Neuronal stem cell (in vitro differentiated cells): ENCODE measurements around the gene POC1B.

Source experiments
- DNase-seq: peaks from one replicate; pipeline ENCODE4 v3.0.0-alpha.2; 2013; ENCODE audit warnings: low spot score
- H2AFZ ChIP-seq: one replicate; pipeline ENCODE4 v1.6.1; 2013; ENCODE audit warnings: mild to moderate bottlenecking, low read length, inconsistent platforms
- H2AK5ac ChIP-seq: 2 replicates; pipeline ENCODE4 v1.6.1; 2013; ENCODE audit warnings: low read depth, mild to moderate bottlenecking, inconsistent platforms, low read length, moderate library complexity, mixed read lengths
- H2BK120ac ChIP-seq: 2 replicates; pipeline ENCODE4 v1.6.1; 2013; ENCODE audit warnings: low read depth, mild to moderate bottlenecking, inconsistent platforms, low read length, moderate library complexity, mixed read lengths
- H2BK12ac ChIP-seq: one replicate; pipeline ENCODE4 v1.6.1; 2013; ENCODE audit warnings: low read length, inconsistent platforms
- H2BK15ac ChIP-seq: 2 replicates; pipeline ENCODE4 v1.6.1; 2013; ENCODE audit warnings: mild to moderate bottlenecking, low read length, inconsistent platforms, mixed read lengths
- H2BK5ac ChIP-seq: one replicate; pipeline ENCODE4 v1.6.1; 2013; ENCODE audit warnings: inconsistent platforms, mild to moderate bottlenecking, low read length, moderate library complexity
- H3K14ac ChIP-seq: one replicate; pipeline ENCODE4 v1.6.1; 2013; ENCODE audit warnings: low read length, inconsistent platforms
- H3K18ac ChIP-seq: 2 replicates; pipeline ENCODE4 v1.6.1; 2013; ENCODE audit warnings: low read length, inconsistent platforms
- H3K23ac ChIP-seq: 2 replicates; pipeline ENCODE4 v1.6.1; 2013; ENCODE audit warnings: low read depth, mild to moderate bottlenecking, mixed read lengths, low read length, inconsistent platforms; ENCODE audit not compliant: poor library complexity
- H3K27ac ChIP-seq: replicated peaks from 3 replicates; pipeline ENCODE4 v1.5.1; 2013; ENCODE audit warnings: low read length, inconsistent platforms
- H3K27me3 ChIP-seq, 3 experiments: 2 replicates each; pipeline ENCODE4 v1.6.1; 2013; ENCODE audit warnings: low read length in 3 of 3, mild to moderate bottlenecking in 2 of 3, inconsistent platforms in 1 of 3, low read depth in 1 of 3, mixed read lengths in 1 of 3, moderate library complexity in 1 of 3; ENCODE audit not compliant: control insufficient read depth in 3 of 3, insufficient read depth in 3 of 3
- H3K36me3 ChIP-seq, 2 donors: replicated peaks in 1 of 2; 2 replicates each; pipeline ENCODE4 v1.6.1; 2013; ENCODE audit warnings: low read length in 2 of 2; ENCODE audit not compliant: control insufficient read depth in 2 of 2, insufficient read depth in 2 of 2
- H3K4ac ChIP-seq: 2 replicates; pipeline ENCODE4 v1.6.1; 2013; ENCODE audit warnings: inconsistent platforms, mild to moderate bottlenecking, low read length, moderate library complexity
- H3K4me1 ChIP-seq, 2 donors: 1 replicate in 1 of 2; 2 replicates in 1 of 2; pipeline ENCODE4 v1.6.1; 2013; ENCODE audit warnings: low read length in 2 of 2, low read depth in 1 of 2; ENCODE audit not compliant: control insufficient read depth in 2 of 2, insufficient read depth in 1 of 2
- H3K4me2 ChIP-seq: one replicate; pipeline ENCODE4 v1.6.1; 2013; ENCODE audit warnings: mild to moderate bottlenecking, low read length, inconsistent platforms; ENCODE audit not compliant: insufficient read depth, poor library complexity, severe bottlenecking
- H3K4me3 ChIP-seq, 2 donors: 2 replicates each; pipeline ENCODE4 v1.5.1; 2013; ENCODE audit warnings: low read length in 2 of 2, mild to moderate bottlenecking in 2 of 2, inconsistent platforms in 1 of 2, moderate library complexity in 1 of 2
- H3K79me1 ChIP-seq: one replicate; pipeline ENCODE4 v1.6.1; 2013; ENCODE audit warnings: low read depth, mild to moderate bottlenecking, inconsistent platforms, low read length, moderate library complexity
- H3K9ac ChIP-seq: one replicate; pipeline ENCODE4 v1.6.1; 2013; ENCODE audit warnings: mild to moderate bottlenecking, low read depth, low read length, inconsistent platforms; ENCODE audit not compliant: poor library complexity
- H3K9me3 ChIP-seq, 2 donors: replicated peaks in 1 of 2; 2 replicates each; pipeline versions ENCODE3 to v1.6.1; 2013; ENCODE audit warnings: low read length in 2 of 2, mild to moderate bottlenecking in 2 of 2, inconsistent platforms in 1 of 2, low read depth in 1 of 2, mixed read lengths in 1 of 2, moderate library complexity in 1 of 2; ENCODE audit not compliant: control insufficient read depth in 2 of 2, insufficient read depth in 1 of 2
- H4K8ac ChIP-seq: one replicate; pipeline ENCODE4 v1.6.1; 2013; ENCODE audit warnings: low read depth, mild to moderate bottlenecking, inconsistent platforms, low read length, moderate library complexity
- H4K91ac ChIP-seq: one replicate; pipeline ENCODE4 v1.6.1; 2013; ENCODE audit warnings: low read length, low read depth, mild to moderate bottlenecking, inconsistent platforms; ENCODE audit not compliant: poor library complexity
- WGBS, 2 donors: extraction: QIAGEN DNeasy Blood & Tissue Kit; methylation state at CpG; one replicate each; pipeline ENCODE4 v1.1.7; 2013; ENCODE audit warnings: missing lambda C conversion rate in 2 of 2, mixed read lengths in 1 of 2; ENCODE audit not compliant: insufficient read length in 2 of 2, insufficient replicate concordance in 1 of 2; ENCODE audit errors: extremely low coverage in 2 of 2; 5-methylcytosine and 5-hydroxymethylcytosine counted together

POC1B gene

DNA sequence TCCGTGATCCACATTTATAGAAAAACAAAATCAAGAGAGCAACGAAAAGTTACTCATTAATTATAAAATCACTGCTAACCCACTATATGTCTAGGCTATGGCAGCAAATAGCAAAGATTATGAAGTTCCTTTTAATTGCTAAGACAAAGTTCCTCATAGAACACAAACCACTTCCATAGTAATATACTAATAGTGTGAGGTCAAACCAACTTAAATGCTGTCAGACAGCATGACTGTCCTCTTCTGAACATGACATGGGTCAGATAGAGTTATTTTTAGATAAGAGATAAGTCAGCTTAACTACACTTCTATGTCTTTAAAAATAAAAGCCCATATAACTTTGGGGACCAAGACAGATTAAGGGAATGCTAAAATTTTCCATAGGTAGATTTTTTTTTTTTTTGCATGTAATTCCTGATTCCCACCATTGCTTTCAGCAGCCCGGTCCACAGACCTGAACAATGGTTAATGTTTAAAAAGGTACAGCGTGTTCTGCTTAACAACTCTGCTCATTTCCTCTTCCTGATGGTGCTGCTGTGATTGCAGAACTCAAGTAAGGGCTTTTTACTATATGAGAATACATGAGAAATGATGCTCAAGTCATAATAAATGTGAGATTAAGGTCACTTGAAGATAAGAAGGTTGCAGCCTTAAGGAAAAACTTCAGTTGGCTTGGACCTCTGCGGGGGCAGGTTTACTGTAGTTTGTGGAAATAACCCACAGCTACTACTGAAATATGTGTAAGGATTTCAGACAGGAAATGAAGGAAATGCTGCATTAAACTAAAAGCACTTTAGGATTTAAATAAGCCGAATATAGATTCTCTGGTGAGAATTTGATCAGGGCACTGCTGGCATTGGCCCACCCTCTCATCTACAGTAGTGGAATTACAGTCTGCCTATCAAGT, 135.8 kb downstream of the POC1B start:
- Histone ChIP-seq H3K9me3 (no peaks in the 10 kb centered on the region), H3K4me1 (peaks cover 1 to 15% of the 10 kb centered on the region in 2 donors), H3K14ac (no peak overlapping the region), H2BK12ac (no peak overlapping the region), H3K23ac (no peak overlapping the region), H3K27me3 (no peaks in the 10 kb centered on the region), H3K4ac (no peak overlapping the region), H3K27ac (no peak overlapping the region), H2BK15ac (no peak overlapping the region), H3K4me3 (no peak overlapping the region), H3K36me3 (no peaks in the 10 kb centered on the region), H3K4me2 (no peak overlapping the region), H2BK5ac (no peak overlapping the region), H3K18ac (no peak overlapping the region), H3K79me1 (no peaks in the 10 kb centered on the region), H2AFZ (no peak overlapping the region), H4K91ac (no peak overlapping the region), H4K8ac (no peak overlapping the region), H2BK120ac (no peak overlapping the region), H2AK5ac (no peak overlapping the region), H3K9ac (no peak overlapping the region)
- DNase-seq = no peak
- no CpG with 5 or more reads among the region's 6 CpGs for WGBS, 2 donors

GRCh38 chr12:89386138-89386537, 139.7 kb downstream of the POC1B start:
- Histone ChIP-seq H2BK15ac (no peak overlapping the region), H2BK12ac (no peak overlapping the region), H3K36me3 (no peaks in the 10 kb centered on the region), H3K4me3 (no peak overlapping the region), H4K91ac (no peak overlapping the region), H3K14ac (no peak overlapping the region), H3K4ac (no peak overlapping the region), H2BK120ac (no peak overlapping the region), H2AK5ac (no peak overlapping the region), H3K4me1 (peaks cover 17 to 19% of the 10 kb centered on the region in 2 donors), H2BK5ac (no peak overlapping the region), H4K8ac (no peak overlapping the region), H3K18ac (peak overlapping the region; percentile 35), H3K79me1 (no peaks in the 10 kb centered on the region), H2AFZ (peak overlapping the region; percentile 8), H3K9me3 (no peaks in the 10 kb centered on the region), H3K23ac (no peak overlapping the region), H3K4me2 (no peak overlapping the region), H3K27me3 (no peaks in the 10 kb centered on the region), H3K27ac (no peak overlapping the region), H3K9ac (no peak overlapping the region)
- no peak for DNase-seq
- no CpG with 5 or more reads among the region's 3 CpGs for WGBS, 2 donors

DNA sequence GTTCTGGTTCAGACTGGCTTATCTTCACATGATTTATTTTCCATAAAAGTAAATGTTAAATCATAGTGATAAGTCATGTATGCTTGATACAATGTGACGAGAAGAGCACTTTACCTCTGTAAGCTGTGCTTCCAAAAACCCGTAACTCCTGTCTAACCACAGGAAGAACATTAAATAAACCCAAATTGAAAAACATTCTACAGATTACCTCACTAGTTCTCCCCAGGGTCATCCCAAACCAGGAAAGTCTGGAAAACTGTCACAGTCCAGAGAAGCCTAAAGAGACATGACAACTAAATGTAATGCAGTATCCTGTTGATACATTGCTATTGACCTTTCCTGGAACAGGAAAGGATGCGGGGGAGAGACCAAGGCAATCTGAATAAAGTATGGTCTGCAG, 141.0 kb downstream of the POC1B start:
- Histone ChIP-seq H4K8ac (no peak overlapping the region), H3K9ac (no peak overlapping the region), H3K4me2 (no peak overlapping the region), H2BK5ac (no peak overlapping the region), H3K4me3 (no peak overlapping the region), H4K91ac (no peak overlapping the region), H3K4me1 (peaks cover 17 to 19% of the 10 kb centered on the region in 2 donors), H3K36me3 (no peaks in the 10 kb centered on the region), H3K14ac (no peak overlapping the region), H2BK120ac (no peak overlapping the region), H2AFZ (peak overlapping the region; percentile 70), H3K23ac (no peak overlapping the region), H3K18ac (no peak overlapping the region), H3K27ac (no peak overlapping the region), H3K9me3 (no peaks in the 10 kb centered on the region), H3K27me3 (no peaks in the 10 kb centered on the region), H2BK12ac (no peak overlapping the region), H3K79me1 (no peaks in the 10 kb centered on the region), H2BK15ac (no peak overlapping the region), H3K4ac (no peak overlapping the region), H2AK5ac (no peak overlapping the region)
- no peak for DNase-seq
- WGBS, 2 donors = no CpG with 5 or more reads among the region's 3 CpGs

DNA sequence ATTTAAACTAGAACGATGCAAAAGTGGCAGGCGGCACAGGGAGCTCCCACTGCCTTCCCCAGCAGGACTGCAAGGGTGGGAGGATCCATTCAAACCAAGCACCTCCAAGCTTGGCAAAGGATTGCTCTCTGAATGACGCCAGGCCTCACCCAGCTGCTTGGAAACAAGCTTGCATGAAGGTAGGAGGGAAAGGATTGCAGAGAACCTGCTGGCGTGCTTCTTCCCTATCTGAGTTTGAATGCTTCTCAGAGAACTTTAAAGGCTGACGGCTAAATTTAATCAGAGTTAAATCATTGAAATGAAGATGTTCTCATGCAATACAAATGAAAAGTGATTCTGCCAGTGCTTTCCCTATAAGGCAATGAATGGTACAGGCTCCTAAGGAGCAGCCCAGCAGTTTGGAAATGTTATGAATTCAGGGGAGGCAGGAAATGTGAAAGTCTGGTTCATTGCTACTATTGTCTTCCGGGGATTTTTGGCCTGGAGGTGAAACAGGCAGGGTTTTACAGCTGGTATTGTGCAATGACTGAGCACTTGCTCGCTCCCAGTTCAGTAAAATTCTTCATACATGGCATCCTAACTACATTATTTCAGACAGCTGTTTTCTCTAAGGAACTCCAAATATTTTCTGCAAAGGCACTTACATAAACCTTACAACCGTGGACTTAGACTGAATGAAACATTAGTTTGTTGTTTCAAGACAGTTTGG, 141.6 kb downstream of the POC1B start:
- Histone ChIP-seq H3K27ac (no peak overlapping the region), H3K27me3 (no peaks in the 10 kb centered on the region), H2BK12ac (no peak overlapping the region), H3K36me3 (no peaks in the 10 kb centered on the region), H2BK120ac (no peak overlapping the region), H3K4me2 (no peak overlapping the region), H2AK5ac (no peak overlapping the region), H3K14ac (no peak overlapping the region), H3K4me1 (peaks cover 17 to 19% of the 10 kb centered on the region in 2 donors), H3K9ac (no peak overlapping the region), H4K8ac (no peak overlapping the region), H3K4me3 (no peak overlapping the region), H2BK15ac (no peak overlapping the region), H4K91ac (no peak overlapping the region), H3K18ac (no peak overlapping the region), H3K23ac (no peak overlapping the region), H3K4ac (no peak overlapping the region), H3K79me1 (no peaks in the 10 kb centered on the region), H2AFZ (peak overlapping the region; percentile 70), H2BK5ac (no peak overlapping the region), H3K9me3 (no peaks in the 10 kb centered on the region)
- no peak for DNase-seq
- no CpG with 5 or more reads among the region's 8 CpGs for WGBS, 2 donors
